GM18517 (cell line): ENCODE data around the gene COPG1.
A peak's percentile ranks its signal among the peaks of the same experiment; 100 is the strongest.
"Not testable (repeated sequence)": the region's sequence is repeated elsewhere in the genome, so short reads cannot be mapped to it uniquely, and the experiment has no call there.

Experiments
- ATAC-seq: cut with Tn5 transposase; IDR thresholded peaks from one replicate; pipeline ENCODE4 v1.9.1; 2021; ENCODE audit warnings: mild to moderate bottlenecking, moderate library complexity; ENCODE audit not compliant: unreplicated experiment

COPG1 gene

DNA sequence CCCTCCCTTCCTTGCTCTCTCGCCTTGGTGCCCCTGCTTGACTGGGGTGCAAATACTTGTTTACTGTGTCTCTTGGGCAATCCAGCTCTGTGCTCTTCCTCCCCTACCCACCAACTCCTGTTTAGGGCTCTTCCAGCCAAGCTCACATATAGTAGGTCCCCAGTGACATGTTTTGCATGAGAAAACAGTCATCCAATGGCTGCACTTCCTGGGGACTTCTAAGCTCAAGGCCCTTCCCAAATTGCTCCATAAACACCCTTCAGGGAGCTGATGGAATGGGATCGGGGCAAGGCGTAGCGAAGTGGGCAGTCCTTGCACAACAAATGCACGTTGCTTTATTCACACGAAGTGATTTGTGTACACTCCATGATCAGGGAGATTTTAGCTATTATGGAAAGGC, 9.4 kb upstream of the COPG1 start:
- ATAC-seq = no peak

DNA sequence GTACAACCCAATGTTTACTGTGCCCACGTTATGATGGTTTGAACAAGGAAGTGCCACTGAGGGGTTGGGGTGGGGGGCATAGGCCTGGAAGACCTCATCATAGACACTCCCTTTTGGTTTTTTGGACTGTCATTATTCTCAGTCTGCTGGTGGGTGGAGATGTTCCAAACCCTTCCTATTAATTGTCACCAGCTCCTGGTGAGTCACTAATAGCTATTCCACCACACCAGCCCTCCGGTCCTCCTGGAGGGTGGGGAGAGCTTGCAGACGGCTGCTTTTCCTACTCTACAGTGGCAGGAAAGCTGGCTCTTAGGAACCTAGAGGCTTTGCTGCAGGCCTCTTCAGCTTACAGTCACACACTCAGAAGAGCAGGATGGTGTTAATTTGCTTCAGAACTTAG, 9.0 kb upstream of the COPG1 start:
- ATAC-seq = no peak

DNA sequence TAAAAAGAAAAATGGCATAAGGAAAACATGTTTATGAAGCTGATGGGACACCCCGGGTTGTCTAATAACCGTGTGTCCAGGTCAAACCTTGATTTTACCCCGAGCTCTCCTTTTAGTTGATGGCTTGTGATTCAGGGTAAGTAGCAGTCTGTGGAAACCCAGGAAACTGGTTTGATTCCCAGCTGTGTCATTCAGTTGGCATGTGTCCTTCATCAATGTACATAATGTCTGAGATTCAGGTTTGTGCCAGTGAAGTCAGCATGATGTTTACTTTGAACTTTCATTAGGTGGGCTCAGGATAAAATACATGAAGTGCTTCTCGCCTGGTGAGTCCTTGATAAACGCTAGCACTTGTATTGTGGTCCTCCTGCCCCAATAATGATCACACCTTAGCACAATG, 4.3 kb upstream of the COPG1 start:
- ATAC-seq = no peak

DNA sequence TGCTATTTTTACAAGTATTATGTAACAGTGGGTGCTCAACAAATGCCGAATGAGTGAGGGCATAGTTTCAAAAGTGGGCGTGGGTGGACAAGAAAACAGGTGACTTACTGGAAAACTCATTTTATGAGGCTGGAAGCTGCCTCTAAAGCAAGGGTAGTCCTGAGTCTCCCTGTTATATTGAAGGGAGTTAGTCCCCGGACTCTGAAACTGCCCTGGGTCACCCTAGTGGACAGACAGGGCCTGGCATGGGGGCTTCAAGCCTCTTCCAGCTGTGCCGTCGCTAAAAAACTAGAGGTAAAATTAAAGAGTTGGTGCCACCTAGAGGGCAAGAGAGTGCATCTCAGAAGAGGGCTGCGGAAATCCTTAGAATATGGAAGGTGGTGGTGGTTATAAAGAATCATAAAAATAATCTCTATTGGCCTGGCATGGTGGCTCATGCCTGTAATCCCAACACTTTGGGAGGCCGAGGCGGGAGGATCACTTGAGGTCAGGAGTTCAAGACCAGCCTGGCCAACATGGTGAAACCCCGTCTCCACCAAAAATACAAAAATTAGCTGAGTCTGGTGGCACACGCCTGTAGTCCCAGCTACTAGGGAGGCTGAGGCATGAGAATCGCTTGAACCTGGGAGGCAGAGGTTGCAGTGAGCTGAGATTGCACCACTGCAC, 3.6 kb upstream of the COPG1 start:
- ATAC-seq = peak; percentile 64

DNA sequence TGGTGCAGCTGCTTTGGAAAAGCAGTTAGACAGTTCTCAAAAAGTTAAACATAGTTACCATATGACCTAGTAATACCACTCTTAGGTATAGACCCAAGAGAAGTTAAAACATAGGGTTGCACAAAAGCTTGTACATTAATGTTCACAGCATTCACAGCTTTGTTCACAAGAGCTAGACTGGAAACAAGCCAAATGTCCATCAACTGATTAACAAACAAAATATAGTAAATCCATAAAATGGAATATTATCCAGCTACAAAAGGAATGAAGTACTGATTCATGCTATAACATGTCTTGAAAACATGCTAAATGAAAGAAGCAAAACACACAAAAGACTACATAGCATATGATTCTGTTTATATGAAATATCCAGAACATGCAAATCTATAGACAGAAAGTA, 2.8 kb upstream of the COPG1 start:
- no peak for ATAC-seq

DNA sequence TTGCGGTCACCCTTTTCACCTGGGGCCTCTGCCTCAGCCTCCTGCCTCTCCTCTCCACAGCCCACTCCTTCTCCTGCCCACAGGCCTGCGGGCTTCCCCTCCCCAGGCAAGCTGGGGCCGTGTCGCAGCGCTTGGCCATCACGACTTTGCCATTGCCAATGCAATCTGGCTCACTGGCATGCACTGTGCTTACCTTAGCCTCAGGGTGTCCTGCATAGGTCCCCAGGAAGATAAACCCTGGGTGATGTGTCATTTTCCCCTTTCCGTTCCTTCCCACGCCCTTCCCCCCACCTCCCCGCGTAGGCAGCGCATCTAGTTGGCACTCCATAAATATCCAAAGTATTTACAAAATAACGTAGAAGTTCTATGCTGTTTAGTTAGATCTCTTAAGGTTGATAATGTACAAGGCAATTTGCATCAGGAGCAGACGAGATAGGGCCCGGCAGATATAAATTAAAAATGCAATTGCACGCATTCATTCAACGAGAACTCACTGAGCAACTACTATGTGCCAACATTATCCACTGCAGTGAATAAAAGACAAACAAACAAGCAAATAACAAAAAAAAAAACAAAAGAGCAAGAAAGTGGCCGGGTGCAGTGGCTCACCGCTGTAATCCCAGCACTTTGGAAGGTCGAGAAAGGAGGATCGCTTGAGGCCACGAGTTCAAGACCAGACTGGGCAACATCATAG, 973 bp upstream of the COPG1 start:
- ATAC-seq = no peak

DNA sequence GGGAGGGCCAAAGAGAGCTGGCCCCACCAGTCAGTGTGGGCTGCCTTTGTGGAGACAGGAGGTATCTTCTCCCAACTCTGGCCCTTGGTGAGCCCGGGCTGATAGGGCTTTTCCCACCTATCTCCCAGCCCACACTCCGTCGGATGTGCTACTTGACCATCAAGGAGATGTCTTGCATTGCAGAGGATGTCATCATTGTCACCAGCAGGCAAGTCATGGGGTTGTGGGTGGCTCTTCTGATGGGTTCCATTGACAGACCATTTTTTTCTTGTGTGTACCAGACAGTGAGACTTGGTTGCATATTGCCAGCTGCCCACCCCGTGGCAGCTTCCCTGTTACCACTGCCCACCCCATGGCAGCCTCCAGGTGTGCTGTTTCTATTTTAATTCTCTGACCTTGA, 3.3 kb downstream of the COPG1 start:
- ATAC-seq = no peak

DNA sequence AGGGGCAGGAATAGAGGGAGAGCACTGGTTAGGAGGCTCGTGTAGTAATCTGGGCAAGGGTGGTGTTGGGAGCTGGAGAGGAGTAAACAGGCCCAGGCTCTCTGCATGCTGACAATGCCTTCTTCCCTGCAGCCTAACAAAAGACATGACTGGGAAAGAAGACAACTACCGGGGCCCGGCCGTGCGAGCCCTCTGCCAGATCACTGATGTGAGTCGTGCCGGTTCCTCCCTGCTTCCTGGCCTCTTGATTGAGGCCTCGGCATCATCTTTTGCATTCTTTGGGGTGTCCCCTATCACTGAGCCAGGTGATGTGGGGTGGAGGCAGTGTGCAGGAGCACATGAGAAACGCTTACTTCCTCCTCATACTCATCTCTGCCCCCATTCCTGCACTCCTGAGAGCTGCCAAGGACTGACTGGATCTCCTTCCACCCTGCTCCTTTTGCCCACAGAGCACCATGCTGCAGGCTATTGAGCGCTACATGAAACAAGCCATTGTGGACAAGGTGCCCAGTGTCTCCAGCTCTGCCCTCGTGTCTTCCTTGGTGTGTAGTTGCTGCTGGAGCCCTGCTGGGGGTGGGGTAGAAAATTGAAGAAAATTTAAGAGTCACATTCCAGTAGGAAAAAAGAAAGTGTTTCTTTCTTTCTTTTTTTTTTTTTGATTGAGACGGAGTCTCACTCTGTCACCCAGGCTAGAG, 5.3 kb downstream of the COPG1 start:
- ATAC-seq = no peak

DNA sequence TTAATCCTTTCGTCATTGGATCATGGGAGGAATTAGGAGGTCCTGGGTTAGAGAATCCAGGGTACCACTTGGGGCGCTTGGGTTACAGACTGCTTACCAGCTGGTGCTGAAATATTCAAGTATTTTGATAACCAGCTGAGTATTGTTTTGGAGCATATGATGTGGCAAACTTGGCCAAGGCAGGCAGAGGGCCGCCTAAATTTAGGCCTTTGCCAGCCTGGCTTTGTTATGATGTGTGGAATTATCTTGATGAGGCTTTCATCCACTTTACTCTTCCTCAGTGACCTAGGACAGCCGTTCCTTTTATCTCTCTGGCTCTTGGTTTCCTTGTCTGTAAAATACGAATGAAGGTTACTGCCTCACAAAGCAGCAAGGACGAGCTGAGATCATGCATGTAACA, 6.9 kb downstream of the COPG1 start:
- ATAC-seq = no peak

DNA sequence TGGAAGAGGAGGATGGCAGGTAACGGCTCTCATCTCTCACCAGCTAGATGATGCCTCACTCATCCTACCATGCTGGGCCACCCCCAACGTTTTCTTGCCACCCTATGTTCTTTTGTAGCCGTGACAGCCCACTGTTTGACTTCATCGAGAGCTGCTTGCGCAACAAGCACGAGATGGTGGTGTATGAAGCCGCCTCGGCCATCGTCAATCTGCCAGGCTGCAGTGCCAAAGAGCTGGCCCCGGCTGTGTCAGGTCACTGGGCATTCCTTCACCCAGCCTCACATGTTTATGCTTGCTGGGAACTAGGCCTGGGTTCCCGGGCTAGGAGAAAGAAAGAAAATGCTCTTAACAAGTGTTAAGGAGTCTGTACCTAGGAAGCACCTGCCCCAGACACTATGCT, 8.2 kb downstream of the COPG1 start:
- ATAC-seq = no peak

DNA sequence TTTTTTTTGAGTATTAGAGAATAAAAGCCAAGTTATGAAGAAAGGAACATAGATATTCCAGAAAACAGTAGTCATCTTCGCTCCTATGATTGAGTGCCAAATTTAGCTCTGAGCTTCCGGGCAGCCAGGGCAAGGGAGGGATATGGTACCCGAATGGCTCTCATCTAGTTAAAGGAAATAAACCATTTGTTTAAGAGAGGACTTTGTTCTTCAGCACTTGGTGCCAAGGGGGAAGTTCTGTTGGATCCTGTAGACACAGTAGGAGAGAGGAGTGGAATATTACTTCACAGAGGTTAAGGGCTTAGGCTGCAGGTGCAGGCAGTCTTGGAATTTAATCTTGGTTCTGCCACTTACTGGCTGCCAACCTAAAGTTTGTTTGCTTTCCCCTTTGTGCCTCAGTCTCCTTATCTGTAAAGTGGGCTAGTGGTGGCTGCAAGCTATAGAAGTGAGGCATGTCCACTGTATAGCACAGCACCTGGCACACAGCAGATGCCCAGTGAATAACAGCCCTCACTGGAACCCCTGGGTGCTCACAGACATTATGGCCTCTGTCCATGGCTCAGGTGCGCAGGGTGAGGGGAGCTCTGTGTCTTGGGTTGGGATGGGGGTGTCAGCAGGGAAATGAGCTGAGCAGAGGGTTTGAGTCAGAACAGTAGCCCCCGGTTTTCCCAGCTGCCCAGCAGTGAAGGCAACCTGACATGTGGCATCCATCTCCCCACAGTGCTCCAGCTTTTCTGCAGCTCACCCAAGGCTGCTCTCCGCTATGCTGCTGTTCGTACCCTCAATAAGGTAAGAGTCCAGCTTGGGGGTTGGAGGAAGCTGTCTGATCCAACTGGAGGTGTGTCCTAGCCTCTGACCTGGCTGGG, 10.4 kb downstream of the COPG1 start:
- no peak for ATAC-seq

DNA sequence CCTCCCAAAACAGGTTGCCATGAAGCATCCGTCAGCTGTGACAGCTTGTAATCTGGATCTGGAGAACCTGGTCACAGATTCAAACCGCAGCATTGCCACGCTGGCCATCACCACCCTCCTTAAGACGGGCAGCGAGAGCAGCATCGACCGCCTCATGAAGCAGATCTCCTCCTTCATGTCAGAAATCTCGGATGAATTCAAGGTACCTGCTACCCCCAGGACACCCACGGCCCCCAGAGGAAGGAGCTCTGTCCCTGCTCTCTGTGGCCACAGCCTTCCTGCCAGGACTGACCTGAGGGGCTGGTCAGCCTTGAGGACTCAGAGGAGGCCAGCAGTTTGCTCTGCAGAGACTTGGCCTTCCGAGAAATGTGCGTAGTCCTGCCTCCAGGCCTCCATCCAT, 11.2 kb downstream of the COPG1 start:
- no peak for ATAC-seq

DNA sequence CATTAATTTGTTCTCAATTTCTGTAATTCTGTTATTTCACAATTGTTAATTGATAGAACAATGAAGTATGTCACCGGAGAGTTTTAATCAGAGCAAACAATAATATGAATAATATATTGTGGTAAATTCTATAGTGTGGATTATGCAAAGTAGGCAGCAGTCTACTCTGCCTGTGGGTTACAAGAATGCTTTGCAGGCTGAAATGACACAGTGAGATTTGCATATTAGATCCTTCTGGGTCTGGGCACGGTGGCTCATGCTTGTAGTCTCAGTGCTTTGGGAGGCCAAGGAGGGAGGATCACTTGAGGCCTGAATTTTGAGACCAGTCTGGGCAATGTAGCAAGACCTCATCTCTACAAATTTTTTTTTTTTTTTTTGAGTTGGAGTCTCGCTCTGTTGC, 12.5 kb downstream of the COPG1 start:
- ATAC-seq = no peak

DNA sequence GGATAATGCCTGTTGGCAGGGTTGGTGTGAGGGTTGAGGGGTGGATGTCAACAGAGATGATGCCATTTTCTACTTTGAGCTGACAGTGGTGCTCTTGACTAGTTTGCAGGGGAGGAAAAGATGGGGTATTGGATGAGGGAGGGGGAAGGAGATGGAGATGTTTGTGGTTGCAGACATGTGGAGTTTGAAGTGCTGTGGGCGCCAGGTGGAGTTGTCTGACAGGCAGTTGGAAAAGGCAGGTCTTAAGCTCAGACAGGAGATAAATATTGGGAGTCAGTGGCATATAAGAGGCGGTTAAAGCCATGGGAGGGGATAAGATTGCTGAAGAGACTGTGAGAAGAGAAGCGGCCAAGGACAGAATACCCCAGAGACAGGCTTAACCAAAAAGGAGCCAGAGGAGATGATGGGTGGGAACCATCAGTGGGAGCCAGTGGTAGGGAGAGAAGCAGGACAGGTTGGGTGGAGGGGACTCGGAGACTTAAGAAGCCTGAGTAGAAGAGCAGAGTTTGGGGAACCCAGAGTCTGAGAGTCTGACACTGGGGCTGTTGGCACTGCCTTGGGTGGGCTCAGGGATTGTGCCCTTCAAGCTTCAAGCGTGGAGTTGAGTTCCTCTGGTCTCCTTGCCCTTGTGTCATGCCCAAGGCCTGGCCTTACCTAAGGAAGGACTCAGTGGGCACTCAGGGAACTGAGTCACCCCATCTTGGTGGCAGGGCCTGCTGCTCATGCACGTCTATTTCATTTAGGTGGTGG, 13.9 kb downstream of the COPG1 start:
- no peak for ATAC-seq

DNA sequence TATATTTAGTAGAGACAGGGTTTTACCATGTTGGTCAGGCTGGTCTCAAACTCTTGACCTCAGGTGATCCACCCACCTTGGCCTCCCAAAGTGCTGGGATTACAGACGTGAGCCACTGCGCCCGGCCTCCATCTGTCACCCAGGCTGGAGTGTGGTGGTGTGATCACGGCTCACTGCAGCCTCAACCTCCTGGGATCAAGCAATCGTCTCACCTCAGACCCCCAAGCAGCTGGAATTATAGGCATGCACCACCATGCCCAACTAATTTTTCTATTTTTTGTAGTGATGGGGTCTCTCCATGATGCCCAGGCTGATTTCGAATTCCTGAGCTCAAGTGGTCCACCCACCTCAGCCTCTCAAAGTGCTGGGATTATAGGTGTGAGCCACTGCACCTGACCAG, 15.6 kb downstream of the COPG1 start:
- ATAC-seq = not testable (repeated sequence)

DNA sequence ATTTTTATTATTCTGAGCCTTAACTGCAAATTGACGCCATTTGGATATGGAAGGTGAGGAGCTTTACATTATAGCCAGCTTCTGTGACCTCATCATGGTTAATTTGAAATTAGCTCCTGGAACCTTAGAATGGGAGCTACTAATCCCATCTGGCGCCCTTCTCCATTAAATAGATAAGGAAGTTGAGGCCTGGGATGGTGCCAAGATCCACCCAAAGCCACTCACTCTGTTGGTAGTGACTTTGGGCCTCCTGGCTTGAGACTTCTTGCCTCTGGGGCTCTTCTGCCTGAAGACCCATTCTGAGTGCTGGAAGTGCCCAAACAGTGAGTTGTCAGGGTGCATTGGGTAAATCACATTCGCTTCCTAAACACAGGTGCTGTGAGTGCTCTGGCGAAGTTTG, 17.2 kb downstream of the COPG1 start:
- no peak for ATAC-seq

DNA sequence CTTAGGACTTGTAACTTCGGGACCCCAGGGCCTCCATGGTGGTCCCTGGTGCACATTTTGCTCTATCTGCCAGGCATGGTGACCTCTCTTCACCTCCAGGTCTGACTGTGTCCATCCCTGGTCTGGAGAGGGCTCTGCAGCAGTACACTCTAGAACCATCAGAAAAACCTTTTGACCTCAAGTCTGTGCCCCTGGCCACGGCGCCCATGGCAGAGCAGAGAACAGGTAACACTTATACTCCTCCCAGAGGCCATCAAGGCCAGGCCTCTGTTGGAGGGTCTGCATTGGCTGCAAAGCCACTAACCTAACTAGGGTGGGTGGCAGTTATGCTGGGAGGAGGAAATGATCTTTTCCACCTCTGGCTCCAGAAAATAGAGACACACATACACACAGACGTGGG, 19.0 kb downstream of the COPG1 start:
- ATAC-seq = no peak

DNA sequence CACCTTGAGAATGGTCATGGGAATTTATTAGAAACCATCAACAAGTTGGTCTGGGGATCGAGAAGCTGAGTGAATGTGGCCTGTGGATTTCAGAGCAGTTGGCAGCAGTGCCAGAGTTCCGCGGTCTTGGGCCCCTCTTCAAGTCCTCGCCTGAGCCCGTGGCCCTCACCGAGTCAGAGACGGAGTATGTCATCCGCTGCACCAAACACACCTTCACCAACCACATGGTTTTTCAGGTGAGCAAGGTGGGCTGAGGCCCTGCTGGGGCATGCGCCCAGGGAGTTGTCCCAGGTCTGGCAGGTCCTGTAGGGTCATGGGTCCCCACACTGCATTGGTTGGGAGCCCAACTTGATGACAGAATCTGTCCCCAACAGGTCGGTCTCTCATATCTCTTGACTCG, 22.3 kb downstream of the COPG1 start:
- no peak for ATAC-seq

DNA sequence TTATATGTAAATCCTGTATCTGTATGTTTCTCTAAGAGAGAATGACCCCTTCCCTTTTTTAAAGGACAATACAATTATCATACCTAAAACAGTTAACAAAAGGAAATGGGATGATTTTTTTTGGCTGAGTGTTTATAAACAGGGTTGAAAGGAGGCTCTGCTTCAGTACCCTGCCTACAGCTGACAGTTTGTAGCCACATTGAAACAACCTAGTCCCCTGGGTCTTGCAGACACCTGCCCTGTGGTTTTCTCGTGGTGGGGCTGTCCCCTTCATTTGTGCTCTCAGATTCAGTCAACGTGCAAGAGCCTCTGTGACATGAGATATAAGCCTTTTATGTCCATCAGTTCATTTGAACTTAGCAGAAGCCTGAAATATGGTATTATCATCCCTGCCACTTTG, 27.0 kb downstream of the COPG1 start:
- peak; percentile 90 for ATAC-seq

DNA sequence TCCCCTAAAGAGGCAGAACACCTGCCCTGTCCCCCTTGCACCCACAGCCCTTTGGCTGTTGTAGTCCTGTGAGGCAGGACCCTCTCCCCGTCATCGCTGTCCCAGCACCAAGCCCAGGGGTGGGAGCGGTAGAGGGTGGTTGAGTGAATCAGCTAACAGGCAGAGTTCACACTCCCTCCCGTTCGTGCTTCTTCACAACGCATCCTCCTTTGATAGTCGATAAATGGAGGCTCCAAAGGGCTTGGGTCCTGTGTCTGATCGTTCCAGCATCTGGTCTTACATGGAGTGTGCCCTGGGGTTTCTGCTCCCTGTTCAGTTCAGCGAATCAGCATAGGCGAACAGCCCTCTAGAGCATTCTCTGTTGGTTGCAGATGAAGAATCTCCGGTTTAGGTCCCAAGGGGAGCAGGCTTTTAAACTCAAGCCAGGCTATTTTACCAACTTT, 28.4 kb downstream of the COPG1 start:
- no peak for ATAC-seq
